ENCODE results near the gene CHMP2B. TPM values are rescaled to one million over a fixed set of nuclear protein-coding genes. Genes with fewer than 3 reads are reported as not detected.

Gene CHMP2B
- total RNA-seq, 1 donor from 2014 or later = 38.9 TPM

GRCh38 chr3:87197531-87197930 is 29.6 kb upstream of the CHMP2B start:
- FAIRE-seq = no peak

DNA sequence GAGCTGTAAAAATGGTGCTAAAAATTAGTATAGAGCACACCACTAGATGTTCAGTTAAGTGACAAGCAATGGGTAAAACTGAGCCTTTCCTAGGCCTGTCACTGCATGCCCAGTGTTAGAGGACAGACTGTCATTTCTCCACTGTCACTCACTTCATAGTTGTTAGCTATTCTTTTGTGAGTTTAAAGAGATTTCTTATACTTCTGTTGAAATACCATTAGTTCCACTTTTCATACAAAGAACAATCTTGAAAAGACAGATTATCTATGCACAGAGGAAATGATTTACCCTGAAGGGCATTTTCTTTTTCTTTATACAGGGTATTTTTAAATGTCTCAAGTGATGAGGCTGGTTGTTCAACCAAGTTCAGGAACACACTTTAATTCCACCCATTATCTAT is 28.3 kb upstream of the CHMP2B start:
- no peaks in the 10 kb centered on the region for H3K36me3 ChIP-seq (ENCODE audit: insufficient read depth, low read length)
- Mint-ChIP-seq H3K9me3 (ENCODE audit: unreplicated experiment) (peaks cover 12% of the 10 kb centered on the region), H3K27me3 (ENCODE audit: low read depth, unreplicated experiment) (no peaks in the 10 kb centered on the region), H3K36me3 (ENCODE audit: low read depth, unreplicated experiment) (no peaks in the 10 kb centered on the region), H3K4me3 (ENCODE audit: unreplicated experiment) (no peak overlapping the region), H3K4me1 (ENCODE audit: low read depth, unreplicated experiment) (no peaks in the 10 kb centered on the region), H3K27ac (ENCODE audit: unreplicated experiment) (no peak overlapping the region)
- H3K9ac ChIP-seq (ENCODE audit: low read length) = no peak overlapping the region
- no peak overlapping the region for H3K4me3 ChIP-seq (ENCODE audit: insufficient read depth, low read depth, low read length)
- H3K4me2 ChIP-seq (ENCODE audit: low read length) = no peak overlapping the region
- no peaks in the 10 kb centered on the region for H3K27me3 ChIP-seq (ENCODE audit: insufficient read depth, low read length)
- no peaks in the 10 kb centered on the region for H4K20me1 ChIP-seq (ENCODE audit: insufficient read depth, low read length)
- H3K79me2 ChIP-seq (ENCODE audit: insufficient read depth, low read length) = no peaks in the 10 kb centered on the region
- H2AFZ ChIP-seq (ENCODE audit: low read depth, low read length) = no peak overlapping the region
- FAIRE-seq (no peak), DNase-seq (ENCODE audit: low read depth) (no peak)
- H3K27ac ChIP-seq (ENCODE audit: low read depth, low read length) = no peak overlapping the region
- no peaks in the 10 kb centered on the region for H3K9me3 ChIP-seq (ENCODE audit: insufficient read depth, low read depth, low read length)
- H3K4me1 ChIP-seq (ENCODE audit: insufficient read depth, low read length) = no peaks in the 10 kb centered on the region
- no peak for TF ChIP-seq EZH2 (IDR thresholded peaks at IDR 0.05; ENCODE audit: insufficient read depth, low read length)
- TF ChIP-seq CTCF (IDR thresholded peaks at IDR 0.05; ENCODE audit: insufficient read depth, low read depth, low read length) = no peak

More at GRCh38 chr3:87197531-87197930, 29.6 kb upstream of the CHMP2B start:
- H3K9me3 ChIP-seq (ENCODE audit: insufficient read depth, low read depth, low read length) = no peaks in the 10 kb centered on the region
- H3K79me2 ChIP-seq (ENCODE audit: insufficient read depth, low read length) = no peaks in the 10 kb centered on the region
- H3K27ac ChIP-seq (ENCODE audit: low read depth, low read length) = no peak overlapping the region
- H3K9me3 Mint-ChIP-seq (ENCODE audit: unreplicated experiment) = peaks cover 12% of the 10 kb centered on the region
- no peak for DNase-seq (ENCODE audit: low read depth)
- H3K36me3 Mint-ChIP-seq (ENCODE audit: low read depth, unreplicated experiment) = no peaks in the 10 kb centered on the region
- TF ChIP-seq CTCF (IDR thresholded peaks at IDR 0.05; ENCODE audit: insufficient read depth, low read depth, low read length) = no peak
- TF ChIP-seq EZH2 (IDR thresholded peaks at IDR 0.05; ENCODE audit: insufficient read depth, low read length) = no peak
- H3K27ac Mint-ChIP-seq (ENCODE audit: unreplicated experiment) = no peak overlapping the region
- H3K27me3 Mint-ChIP-seq (ENCODE audit: low read depth, unreplicated experiment) = no peaks in the 10 kb centered on the region
- H3K27me3 ChIP-seq (ENCODE audit: insufficient read depth, low read length) = no peaks in the 10 kb centered on the region
- no peak overlapping the region for H3K9ac ChIP-seq (ENCODE audit: low read length)
- H3K36me3 ChIP-seq (ENCODE audit: insufficient read depth, low read length) = no peaks in the 10 kb centered on the region
- H4K20me1 ChIP-seq (ENCODE audit: insufficient read depth, low read length) = no peaks in the 10 kb centered on the region
- H3K4me1 ChIP-seq (ENCODE audit: insufficient read depth, low read length) = no peaks in the 10 kb centered on the region
- H3K4me3 ChIP-seq (ENCODE audit: insufficient read depth, low read depth, low read length) = no peak overlapping the region
- H2AFZ ChIP-seq (ENCODE audit: low read depth, low read length) = no peak overlapping the region
- H3K4me2 ChIP-seq (ENCODE audit: low read length) = no peak overlapping the region
- no peak overlapping the region for H3K4me3 Mint-ChIP-seq (ENCODE audit: unreplicated experiment)
- no peaks in the 10 kb centered on the region for H3K4me1 Mint-ChIP-seq (ENCODE audit: low read depth, unreplicated experiment)

DNA sequence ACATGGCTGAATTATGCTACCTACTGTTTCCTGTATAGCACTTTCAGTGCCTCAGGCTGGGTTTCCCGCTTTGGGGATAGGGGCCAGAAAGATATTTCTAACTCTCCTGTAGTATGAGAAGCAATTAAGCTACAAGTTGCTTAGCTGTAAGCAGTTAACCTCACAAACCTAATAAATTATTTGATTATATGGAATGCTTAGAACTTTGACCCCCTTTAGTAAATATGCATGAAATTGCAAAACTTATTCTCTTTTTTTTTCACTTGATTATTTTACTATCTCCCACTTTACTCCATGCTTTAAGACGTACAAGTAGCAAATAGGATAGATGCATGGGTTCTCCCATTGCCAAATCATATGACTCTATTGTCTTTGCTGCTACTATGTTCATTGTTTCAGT is 27.5 kb upstream of the CHMP2B start:
- H3K9ac ChIP-seq (ENCODE audit: low read length) = no peak overlapping the region
- DNase-seq (ENCODE audit: low read depth) (no peak), FAIRE-seq (no peak)
- H4K20me1 ChIP-seq (ENCODE audit: insufficient read depth, low read length) = no peaks in the 10 kb centered on the region
- Mint-ChIP-seq H3K4me3 (ENCODE audit: unreplicated experiment) (no peak overlapping the region), H3K27me3 (ENCODE audit: low read depth, unreplicated experiment) (no peaks in the 10 kb centered on the region), H3K36me3 (ENCODE audit: low read depth, unreplicated experiment) (no peaks in the 10 kb centered on the region), H3K4me1 (ENCODE audit: low read depth, unreplicated experiment) (no peaks in the 10 kb centered on the region), H3K9me3 (ENCODE audit: unreplicated experiment) (peaks cover 11% of the 10 kb centered on the region), H3K27ac (ENCODE audit: unreplicated experiment) (no peak overlapping the region)
- H3K27ac ChIP-seq (ENCODE audit: low read depth, low read length) = no peak overlapping the region
- H3K4me3 ChIP-seq (ENCODE audit: insufficient read depth, low read depth, low read length) = no peak overlapping the region
- H3K4me1 ChIP-seq (ENCODE audit: insufficient read depth, low read length) = no peaks in the 10 kb centered on the region
- H3K4me2 ChIP-seq (ENCODE audit: low read length) = no peak overlapping the region
- H2AFZ ChIP-seq (ENCODE audit: low read depth, low read length) = no peak overlapping the region
- H3K79me2 ChIP-seq (ENCODE audit: insufficient read depth, low read length) = no peaks in the 10 kb centered on the region
- no peaks in the 10 kb centered on the region for H3K27me3 ChIP-seq (ENCODE audit: insufficient read depth, low read length)
- no peak for TF ChIP-seq CTCF (IDR thresholded peaks at IDR 0.05; ENCODE audit: insufficient read depth, low read depth, low read length)
- TF ChIP-seq EZH2 (IDR thresholded peaks at IDR 0.05; ENCODE audit: insufficient read depth, low read length) = no peak
- no peaks in the 10 kb centered on the region for H3K36me3 ChIP-seq (ENCODE audit: insufficient read depth, low read length)
- no peaks in the 10 kb centered on the region for H3K9me3 ChIP-seq (ENCODE audit: insufficient read depth, low read depth, low read length)
